NB4 (cell line): ENCODE results near the gene EDNRA.
A peak's percentile ranks its signal among the peaks of the same experiment; 100 is the strongest.

Experiments
- DNase-seq: peaks from one replicate; pipeline ENCODE4 v3.0.0; 2010; ENCODE audit warnings: low read depth
- H3K4me3 ChIP-seq: one replicate; pipeline ENCODE4 v1.5.1; 2011; ENCODE audit warnings: mild to moderate bottlenecking, low read depth, low read length, moderate library complexity
- MAX ChIP-seq: IDR thresholded peaks from 2 replicates; pipeline ENCODE4 v1.6.1; 2011; ENCODE audit warnings: low read depth, low read length
- MYC ChIP-seq: IDR thresholded peaks from 2 replicates; pipeline ENCODE4 v1.6.1; 2011; ENCODE audit warnings: low read depth, low read length
- POLR2A ChIP-seq: IDR thresholded peaks from 2 replicates; pipeline ENCODE4 v1.6.1; 2011; ENCODE audit warnings: mild to moderate bottlenecking; ENCODE audit not compliant: insufficient read length; ENCODE audit errors: extremely low read depth
- TF ChIP-seq, protein P1 (sequence below): IDR thresholded peaks from one replicate; pipeline ENCODE4 v1.5.1; 2012; ENCODE audit warnings: low read depth, low read length

The EDNRA gene

DNA sequence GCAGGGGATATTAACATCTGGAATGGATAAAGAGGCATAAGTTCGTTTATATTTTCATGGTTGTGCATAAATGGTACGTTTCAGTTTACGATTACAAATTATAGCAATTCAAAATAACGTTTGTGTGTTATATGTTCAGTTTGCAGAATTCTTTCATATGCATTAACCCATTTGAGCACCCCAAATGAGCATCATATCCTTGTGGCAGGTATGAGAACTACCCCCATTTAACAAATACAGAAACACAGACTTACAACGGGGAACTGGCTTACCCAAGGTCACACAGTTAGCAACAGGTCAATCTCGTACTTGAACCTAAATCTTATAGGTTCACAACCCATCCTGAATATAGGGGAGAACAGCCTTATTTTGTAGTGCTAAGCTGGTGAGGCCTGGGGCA is 33.1 kb downstream of the EDNRA start:
- no peak for DNase-seq
- TF ChIP-seq MYC (no peak), POLR2A (no peak), MAX (no peak)
- TF ChIP-seq, protein P1, sequence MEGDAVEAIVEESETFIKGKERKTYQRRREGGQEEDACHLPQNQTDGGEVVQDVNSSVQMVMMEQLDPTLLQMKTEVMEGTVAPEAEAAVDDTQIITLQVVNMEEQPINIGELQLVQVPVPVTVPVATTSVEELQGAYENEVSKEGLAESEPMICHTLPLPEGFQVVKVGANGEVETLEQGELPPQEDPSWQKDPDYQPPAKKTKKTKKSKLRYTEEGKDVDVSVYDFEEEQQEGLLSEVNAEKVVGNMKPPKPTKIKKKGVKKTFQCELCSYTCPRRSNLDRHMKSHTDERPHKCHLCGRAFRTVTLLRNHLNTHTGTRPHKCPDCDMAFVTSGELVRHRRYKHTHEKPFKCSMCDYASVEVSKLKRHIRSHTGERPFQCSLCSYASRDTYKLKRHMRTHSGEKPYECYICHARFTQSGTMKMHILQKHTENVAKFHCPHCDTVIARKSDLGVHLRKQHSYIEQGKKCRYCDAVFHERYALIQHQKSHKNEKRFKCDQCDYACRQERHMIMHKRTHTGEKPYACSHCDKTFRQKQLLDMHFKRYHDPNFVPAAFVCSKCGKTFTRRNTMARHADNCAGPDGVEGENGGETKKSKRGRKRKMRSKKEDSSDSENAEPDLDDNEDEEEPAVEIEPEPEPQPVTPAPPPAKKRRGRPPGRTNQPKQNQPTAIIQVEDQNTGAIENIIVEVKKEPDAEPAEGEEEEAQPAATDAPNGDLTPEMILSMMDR, result no peak
- H3K4me3 ChIP-seq, result no peak overlapping the region

DNA sequence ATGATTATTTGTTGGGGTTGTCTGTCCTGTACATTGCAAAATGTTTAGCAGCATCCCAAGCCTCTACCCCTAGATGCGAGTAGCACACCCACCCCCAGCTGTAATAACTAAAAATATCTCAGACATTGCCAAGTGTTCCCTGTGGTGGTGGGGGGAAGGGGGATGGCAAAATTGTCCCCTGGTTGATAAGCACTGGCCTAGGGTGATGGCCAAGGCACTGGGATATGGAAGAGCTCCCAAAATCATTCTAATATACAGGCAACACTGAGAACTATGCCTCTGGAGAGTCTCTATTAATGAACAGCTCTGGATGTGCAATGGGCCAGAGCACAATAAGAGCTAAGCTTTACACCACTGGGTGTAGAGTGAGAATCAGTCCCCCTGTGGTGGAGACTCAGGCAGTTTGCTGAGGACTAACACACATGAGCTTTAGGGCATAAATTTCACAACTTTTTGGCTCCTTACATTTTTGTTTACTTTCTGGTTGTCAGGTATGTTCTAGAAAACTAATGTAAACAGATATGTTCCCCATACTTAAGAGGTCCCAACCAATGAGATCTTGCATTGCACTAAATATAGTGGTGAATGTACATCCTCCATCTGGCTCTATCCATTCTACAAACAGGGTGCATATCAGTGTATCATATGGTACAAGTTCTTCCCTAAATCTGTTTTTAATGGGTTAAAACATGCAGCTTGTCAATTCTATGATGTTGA is 34.5 kb downstream of the EDNRA start:
- TF ChIP-seq, protein P1, result no peak
- TF ChIP-seq MAX (no peak), MYC (no peak)
- DNase-seq, result no peak
- no peak overlapping the region for H3K4me3 ChIP-seq

DNA sequence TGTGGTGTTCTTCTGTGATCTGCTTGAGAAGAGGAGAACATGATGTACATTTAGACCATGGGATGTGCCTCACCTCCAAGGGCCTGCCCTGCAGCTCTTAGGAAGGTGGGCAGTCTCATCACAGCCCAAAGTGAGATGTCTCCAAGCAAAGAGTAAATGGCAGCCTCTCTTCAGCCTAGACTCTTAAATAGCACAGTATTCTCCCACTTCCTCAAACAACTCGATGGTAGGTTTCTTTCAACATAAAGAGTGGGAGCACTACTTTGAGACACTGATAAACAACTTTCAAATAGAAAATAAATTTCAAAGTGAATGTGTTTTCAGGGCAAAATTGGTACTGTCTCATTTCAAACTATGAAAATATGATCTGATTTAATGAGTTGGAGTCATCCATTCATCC is 35.2 kb downstream of the EDNRA start:
- no peak for DNase-seq
- TF ChIP-seq POLR2A, result no peak
- no peak for TF ChIP-seq MYC
- TF ChIP-seq MAX, result no peak
- TF ChIP-seq, protein P1, result no peak
- no peak overlapping the region for H3K4me3 ChIP-seq

DNA sequence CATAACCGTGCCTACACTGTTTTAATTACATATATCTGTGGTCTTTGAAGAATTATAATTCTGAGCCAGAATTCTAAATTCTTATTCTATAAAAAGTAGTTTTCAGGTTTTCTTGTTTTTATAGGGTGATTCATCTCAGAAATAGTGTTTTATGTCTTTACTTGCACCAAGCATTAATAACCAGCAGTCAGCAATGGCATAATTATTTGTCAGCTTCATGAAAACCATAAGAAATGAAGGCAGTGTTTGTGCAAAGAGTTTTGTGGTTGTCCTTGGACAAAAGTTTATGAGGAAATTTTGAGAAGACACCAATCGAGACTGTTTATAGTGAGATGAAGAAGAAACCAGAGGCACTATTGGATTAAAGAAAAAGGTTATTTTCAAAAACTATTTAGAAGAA is 37.2 kb downstream of the EDNRA start:
- DNase-seq, result no peak
- TF ChIP-seq, protein P1, result no peak
- no peak for TF ChIP-seq POLR2A
- TF ChIP-seq MAX, result no peak
- TF ChIP-seq MYC, result no peak
- no peak overlapping the region for H3K4me3 ChIP-seq

DNA sequence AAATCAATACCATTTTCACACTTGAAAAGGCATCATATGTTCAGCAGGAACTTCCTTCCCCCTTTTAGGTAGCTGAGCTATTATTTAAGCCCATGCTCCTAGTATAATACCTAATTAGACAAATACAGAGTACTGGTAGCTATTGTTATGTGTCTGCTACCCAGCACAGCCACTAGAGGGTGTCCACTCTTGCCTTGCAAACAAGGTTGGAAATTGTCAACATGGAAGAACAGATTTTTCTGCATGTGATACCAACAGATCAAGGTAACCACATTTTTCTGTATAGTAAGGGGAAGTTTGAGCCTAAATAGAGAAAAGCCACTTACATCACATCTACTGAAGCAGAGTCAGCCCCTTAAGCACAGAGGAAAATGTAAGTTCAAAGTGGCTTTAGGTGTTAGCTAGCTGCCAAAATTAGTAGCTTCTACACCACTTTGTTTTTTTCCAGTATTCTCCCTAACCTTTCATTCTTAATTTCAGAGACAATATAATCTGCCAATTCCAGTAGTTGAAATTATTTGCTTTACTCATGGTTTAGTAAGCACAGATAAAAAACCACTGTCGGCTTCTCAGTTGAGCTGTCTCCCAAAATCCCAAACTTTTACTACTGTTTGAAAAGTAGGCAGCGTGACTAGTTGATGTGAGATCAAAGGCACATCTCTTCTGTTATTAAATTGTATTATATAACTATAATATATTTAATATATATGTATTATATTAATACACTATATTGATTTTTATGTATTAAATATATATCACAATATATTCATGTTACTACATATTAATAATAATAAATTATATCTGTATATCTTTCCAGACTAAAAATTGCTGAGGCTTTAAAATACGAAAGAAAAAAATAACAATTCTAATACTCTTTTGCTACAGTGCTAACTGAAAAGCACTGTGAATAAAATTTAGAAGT is 38.2 kb downstream of the EDNRA start:
- H3K4me3 ChIP-seq, result no peak overlapping the region
- TF ChIP-seq, protein P1, result peak; percentile 85
- TF ChIP-seq MYC (no peak), MAX (no peak)
- peak; percentile 62 for DNase-seq
